AG09319 (cell line): ENCODE data around the gene CALU.
A peak's percentile ranks its signal among the peaks of the same experiment; 100 is the strongest.

Experiments
- DNase-seq: peaks from one replicate; pipeline ENCODE4 v3.0.0-alpha.2; 2010; ENCODE audit warnings: low read depth; ENCODE audit errors: extremely low read depth
- CTCF ChIP-seq: IDR thresholded peaks from 2 replicates; pipeline ENCODE4 v1.5.1; 2011; ENCODE audit warnings: low read depth, mild to moderate bottlenecking, inconsistent platforms, low read length, moderate library complexity

The CALU gene

DNA sequence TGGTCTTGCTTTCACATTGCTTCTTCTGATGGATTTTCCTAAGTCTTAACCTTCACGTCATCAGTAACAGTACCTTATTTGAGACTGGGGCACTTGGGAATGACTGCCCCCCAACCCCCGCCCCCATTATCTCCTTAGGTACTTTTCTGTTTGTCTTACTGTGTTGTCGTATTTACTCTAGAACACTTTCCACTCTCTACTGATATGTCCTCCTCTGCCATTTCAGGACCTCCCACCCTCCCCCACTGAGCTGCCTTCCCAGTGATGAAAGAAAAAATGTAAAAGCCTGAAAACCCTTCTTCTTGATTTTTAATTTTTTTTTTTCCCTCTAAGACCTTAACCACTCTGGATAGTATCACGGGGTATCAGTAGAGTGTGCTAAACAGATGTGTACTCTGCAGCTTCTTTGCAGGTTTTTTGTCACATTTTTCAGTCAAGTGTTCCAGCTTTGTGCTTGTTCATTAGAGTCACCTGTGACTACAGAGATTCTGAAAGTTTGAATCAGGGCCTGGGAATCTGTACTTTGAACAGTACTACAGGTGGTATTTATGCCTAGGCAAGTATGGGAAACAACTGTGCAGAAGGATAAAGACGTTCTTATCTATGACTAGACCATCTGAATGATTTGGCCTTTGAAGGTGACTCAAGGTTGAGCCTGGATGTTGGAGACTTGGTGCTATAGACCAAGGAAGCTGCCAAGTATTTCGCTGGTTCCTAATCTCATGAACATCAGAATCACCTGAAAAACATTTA, 8.3 kb downstream of the CALU start:
- no peak for DNase-seq
- TF ChIP-seq CTCF, result no peak

- no peak for DNase-seq
- TF ChIP-seq CTCF, result no peak
These were observed 13.1 kb downstream of the CALU start for GRCh38 chr7:128752251-128752650.

- no peak for DNase-seq
- TF ChIP-seq CTCF, result no peak
These were observed 16.1 kb downstream of the CALU start for GRCh38 chr7:128755075-128755818.

- no peak for TF ChIP-seq CTCF
- peak; percentile 79 for DNase-seq
These were observed 16.8 kb downstream of the CALU start for GRCh38 chr7:128755819-128756476.

- DNase-seq, result no peak
- no peak for TF ChIP-seq CTCF
These were observed 18.0 kb downstream of the CALU start for GRCh38 chr7:128757203-128757602.

DNA sequence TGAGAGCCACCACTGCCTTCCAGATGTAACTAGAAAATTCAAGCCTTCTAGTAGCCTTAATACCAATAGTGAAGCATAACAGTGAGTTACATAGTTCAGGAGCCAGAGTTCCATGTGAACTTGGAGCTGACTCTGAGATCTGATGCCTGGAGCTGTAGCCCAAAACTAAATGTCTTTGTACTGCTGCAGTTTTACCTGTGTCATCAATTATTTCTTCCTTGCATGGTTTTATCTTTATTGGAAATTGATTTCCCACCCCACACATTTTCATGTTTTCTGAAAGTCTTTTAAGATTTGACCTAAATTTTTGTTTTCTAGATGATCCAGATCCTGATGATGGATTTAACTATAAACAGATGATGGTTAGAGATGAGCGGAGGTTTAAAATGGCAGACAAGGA, 19.4 kb downstream of the CALU start:
- TF ChIP-seq CTCF, result no peak
- DNase-seq, result no peak

- TF ChIP-seq CTCF, result no peak
- no peak for DNase-seq
These were observed 20.1 kb downstream of the CALU start for GRCh38 chr7:128759242-128759641.
